PC-3 (cell line): ENCODE measurements around the gene CHRNG. TPM values are rescaled to one million over a fixed set of nuclear protein-coding genes. Genes with fewer than 3 reads are reported as not detected.

Experiments used
- ATAC-seq: fragments of 200-7000 bp; cut with Tn5 transposase; 2 replicates; pipeline ENCODE4 v1.9.1; 2020; ENCODE audit warnings: mild to moderate bottlenecking, moderate library complexity
- BruUV-seq: library from RNA; stranded (reverse); fragments of 400-500 nt; replicated peaks from 2 replicates; lab custom pipeline; 2021; lab: Mats Ljungman, UMichigan
- CTCF ChIA-PET: fragments of 300-600 bp; sonication (Branson Sonifier 250); formaldehyde crosslinking; loops from one replicate; lab custom pipeline; 2022; ENCODE audit warnings: antibody characterized with exemption; lab: Charles Lee
- POLR2A ChIA-PET: fragments of 300-600 bp; sonication (Branson Sonifier 250); formaldehyde crosslinking; loops from one replicate; lab custom pipeline; 2022; ENCODE audit warnings: antibody characterized with exemption; ENCODE audit not compliant: unreplicated experiment; lab: Charles Lee
- DNase-seq: peaks from one replicate; pipeline ENCODE4 v3.0.0-alpha.2; 2015
- H2AFZ ChIP-seq: fragments of 300-600 bp; sonication (generic); 2 replicates; pipeline ENCODE4 v1.6.0; 2016; ENCODE audit warnings: antibody characterized with exemption, low read length
- H3F3A ChIP-seq: fragments of 300-600 bp; sonication (generic); one replicate; pipeline ENCODE4 v1.6.0; 2017; ENCODE audit warnings: antibody characterized with exemption, low read length, control low read depth, mild to moderate bottlenecking; ENCODE audit not compliant: unreplicated experiment
- H3K27ac ChIP-seq: fragments of 300-600 bp; sonication (generic); 2 replicates; pipeline ENCODE4 v1.5.1; 2016; ENCODE audit warnings: mild to moderate bottlenecking, low read length
- H3K27me3 ChIP-seq: fragments of 300-600 bp; sonication (generic); 2 replicates; pipeline ENCODE4 v1.6.1; 2016; ENCODE audit warnings: low read length, mixed read lengths
- H3K36me3 ChIP-seq: fragments of 300-600 bp; sonication (generic); 2 replicates; pipeline ENCODE4 v1.6.1; 2016; ENCODE audit warnings: low read depth, mixed run types, low read length, mixed read lengths
- H3K4me1 ChIP-seq: fragments of 300-600 bp; sonication (generic); 2 replicates; pipeline ENCODE4 v1.5.1; 2016; ENCODE audit warnings: low read length; ENCODE audit not compliant: insufficient read depth
- H3K4me2 ChIP-seq: fragments of 300-600 bp; sonication (generic); 2 replicates; pipeline ENCODE4 v1.6.0; 2016; ENCODE audit warnings: low read length
- H3K4me3 ChIP-seq: fragments of 300-600 bp; sonication (generic); 2 replicates; pipeline ENCODE4 v1.5.1; 2016; ENCODE audit warnings: mild to moderate bottlenecking, low read length, mixed read lengths
- H3K79me2 ChIP-seq: fragments of 300-600 bp; sonication (generic); 2 replicates; pipeline ENCODE4 v1.6.1; 2017; ENCODE audit warnings: low read length, mixed read lengths
- H3K9ac ChIP-seq: fragments of 300-600 bp; sonication (generic); 2 replicates; pipeline ENCODE4 v1.6.0; 2016; ENCODE audit warnings: mild to moderate bottlenecking, low read length
- H3K9me2 ChIP-seq: fragments of 300-600 bp; sonication (generic); replicated peaks from 2 replicates; pipeline ENCODE4 v1.6.1; 2016; ENCODE audit warnings: mixed run types, low read length, mixed read lengths
- H3K9me3 ChIP-seq: fragments of 300-600 bp; sonication (generic); 2 replicates; pipeline ENCODE4 v1.6.1; 2016; ENCODE audit warnings: low read length, mixed read lengths
- H4K20me1 ChIP-seq: fragments of 300-600 bp; sonication (generic); 2 replicates; pipeline ENCODE4 v1.6.1; 2016; ENCODE audit warnings: low read length, mixed read lengths
- CTCF ChIP-seq: fragments of 300-600 bp; sonication (generic); conservative IDR thresholded peaks from 2 replicates; pipeline ENCODE4 v1.5.1; 2017; ENCODE audit warnings: antibody characterized with exemption, low read depth, mild to moderate bottlenecking, low read length
- EZH2 ChIP-seq: fragments of 300-600 bp; sonication (generic); IDR thresholded peaks from one replicate; pipeline ENCODE4 v1.6.1; 2017; ENCODE audit warnings: antibody characterized with exemption, mild to moderate bottlenecking, low read length; ENCODE audit not compliant: unreplicated experiment
- EZH2phosphoT487 ChIP-seq: fragments of 300-600 bp; sonication (generic); IDR thresholded peaks from 2 replicates; pipeline ENCODE4 v1.6.1; 2018; ENCODE audit warnings: mild to moderate bottlenecking, antibody characterized with exemption, low read length, borderline replicate concordance
- intact Hi-C: fragments of 100-400 bp; cut with micrococcal nuclease; formaldehyde crosslinking; loops from 2 replicates; pipeline ENCODE4 v1.9.0; 2023
- total RNA-seq: library from RNA; depleted of rRNA; stranded (reverse); fragments of >200 nt; gene quantifications from 2 replicates; pipeline ENCODE4 v1.2.3, GENCODE V29; 2014

The CHRNG gene
- total RNA-seq, 1 experiment from 2014 or later = not detected

- no peak for ATAC-seq
- POLR2A ChIA-PET = no interaction called here
- H3K4me3 ChIP-seq = no peak overlapping the region
- intact Hi-C loops = no loop called here
- no peak overlapping the region for H2AFZ ChIP-seq
- no peaks in the 10 kb centered on the region for H3F3A ChIP-seq
- DNase-seq = no peak
- no peak for TF ChIP-seq EZH2
- no peak for TF ChIP-seq CTCF
- TF ChIP-seq EZH2phosphoT487 = no peak
- CTCF ChIA-PET = no interaction called here
- H3K79me2 ChIP-seq = no peaks in the 10 kb centered on the region
- no peaks in the 10 kb centered on the region for H4K20me1 ChIP-seq
- H3K9me3 ChIP-seq = no peaks in the 10 kb centered on the region
- H3K4me1 ChIP-seq = no peaks in the 10 kb centered on the region
- no peaks in the 10 kb centered on the region for H3K9me2 ChIP-seq
- no peak overlapping the region for H3K27ac ChIP-seq
- no peak overlapping the region for H3K4me2 ChIP-seq
- BruUV-seq = no TSS peak
- no peaks in the 10 kb centered on the region for H3K36me3 ChIP-seq
- no peaks in the 10 kb centered on the region for H3K27me3 ChIP-seq
- H3K9ac ChIP-seq = no peak overlapping the region
Measured at GRCh38 chr2:232491139-232491780, 48.2 kb upstream of the CHRNG start.

- intact Hi-C loops = no loop called here
- no peaks in the 10 kb centered on the region for H3K4me1 ChIP-seq
- ATAC-seq (no peak), DNase-seq (no peak)
- POLR2A ChIA-PET = no interaction called here
- no peaks in the 10 kb centered on the region for H3K36me3 ChIP-seq
- H3K9ac ChIP-seq = no peak overlapping the region
- H3K79me2 ChIP-seq = no peaks in the 10 kb centered on the region
- no peak overlapping the region for H3K4me3 ChIP-seq
- no peaks in the 10 kb centered on the region for H3K9me3 ChIP-seq
- CTCF ChIA-PET = no interaction called here
- no peak overlapping the region for H3K27ac ChIP-seq
- no peaks in the 10 kb centered on the region for H3K27me3 ChIP-seq
- no peak overlapping the region for H2AFZ ChIP-seq
- H3K4me2 ChIP-seq = no peak overlapping the region
- no peak for TF ChIP-seq CTCF
- no peak for TF ChIP-seq EZH2
- no peak for TF ChIP-seq EZH2phosphoT487
- H3F3A ChIP-seq = no peaks in the 10 kb centered on the region
- BruUV-seq = no TSS peak
- no peaks in the 10 kb centered on the region for H3K9me2 ChIP-seq
- H4K20me1 ChIP-seq = no peaks in the 10 kb centered on the region
Measured at GRCh38 chr2:232492236-232492848, 47.1 kb upstream of the CHRNG start.

- H3K36me3 ChIP-seq = no peaks in the 10 kb centered on the region
- no peak overlapping the region for H3K4me3 ChIP-seq
- CTCF ChIA-PET = no interaction called here
- H3K27ac ChIP-seq = no peak overlapping the region
- TF ChIP-seq EZH2phosphoT487 (no peak), EZH2 (no peak), CTCF (no peak)
- no peak overlapping the region for H3K4me2 ChIP-seq
- no peak overlapping the region for H3K9ac ChIP-seq
- POLR2A ChIA-PET = no interaction called here
- H3K9me3 ChIP-seq = no peaks in the 10 kb centered on the region
- ATAC-seq (no peak), DNase-seq (no peak)
- BruUV-seq = no TSS peak
- no peaks in the 10 kb centered on the region for H3K4me1 ChIP-seq
- intact Hi-C loops = no loop called here
- no peaks in the 10 kb centered on the region for H4K20me1 ChIP-seq
- no peaks in the 10 kb centered on the region for H3K9me2 ChIP-seq
- H3F3A ChIP-seq = no peaks in the 10 kb centered on the region
- H3K27me3 ChIP-seq = no peaks in the 10 kb centered on the region
- H3K79me2 ChIP-seq = no peaks in the 10 kb centered on the region
- H2AFZ ChIP-seq = no peak overlapping the region
Measured at GRCh38 chr2:232492963-232493700, 46.4 kb upstream of the CHRNG start.
